OCI-LY7 (cell line): Measurements from ENCODE around the gene TIGD3. TPM values are rescaled to one million over a fixed set of nuclear protein-coding genes. Genes with fewer than 3 reads are reported as not detected.

Experiments
- BruUV-seq: library from RNA; stranded (reverse); fragments of 400-500 nt; replicated peaks from 2 replicates; lab custom pipeline; 2021; lab: Mats Ljungman, UMichigan
- CTCF ChIA-PET: fragments of 300-600 bp; sonication (Branson Sonifier 250); formaldehyde crosslinking; loops from one replicate; lab custom pipeline; 2022; ENCODE audit warnings: antibody characterized with exemption; ENCODE audit not compliant: unreplicated experiment; lab: Charles Lee
- POLR2A ChIA-PET: fragments of 300-600 bp; sonication (Branson Sonifier 250); formaldehyde crosslinking; loops from one replicate; lab custom pipeline; 2022; ENCODE audit warnings: antibody characterized with exemption; lab: Charles Lee
- DNase-seq: peaks from one replicate; pipeline ENCODE4 v3.0.0-alpha.2; 2015; ENCODE audit warnings: low spot score
- H2AFZ ChIP-seq: fragments of 200-600 bp; sonication (generic), shearing (Covaris generic); 2 replicates; pipeline ENCODE4 v1.6.1; 2014; ENCODE audit warnings: mild to moderate bottlenecking, antibody characterized with exemption, low read length, moderate library complexity
- H3K27ac ChIP-seq: fragments of 200-600 bp; sonication (generic); 2 replicates; pipeline ENCODE4 v1.5.1; 2014; ENCODE audit warnings: mixed run types, low read depth, mild to moderate bottlenecking, moderate library complexity, low read length, inconsistent platforms; ENCODE audit not compliant: poor library complexity, severe bottlenecking
- H3K36me3 ChIP-seq: fragments of 200-600 bp; sonication (generic); 2 replicates; pipeline ENCODE4 v1.6.1; 2014; ENCODE audit warnings: mild to moderate bottlenecking, antibody characterized with exemption, low read length, moderate library complexity, mixed read lengths; ENCODE audit not compliant: insufficient read depth
- H3K4me1 ChIP-seq: fragments of 200-600 bp; sonication (generic); 2 replicates; pipeline ENCODE4 v1.5.1; 2014; ENCODE audit warnings: mild to moderate bottlenecking, low read length; ENCODE audit not compliant: insufficient read depth, poor library complexity, severe bottlenecking
- H3K4me2 ChIP-seq: fragments of 200-600 bp; sonication (generic); 2 replicates; pipeline ENCODE4 v1.6.1; 2014; ENCODE audit warnings: mild to moderate bottlenecking, low read length
- H3K4me3 ChIP-seq: fragments of 200-600 bp; sonication (generic); 2 replicates; pipeline ENCODE4 v1.5.1; 2014; ENCODE audit warnings: mild to moderate bottlenecking, low read depth, low read length; ENCODE audit not compliant: poor library complexity, severe bottlenecking
- H3K79me2 ChIP-seq: fragments of 200-600 bp; sonication (generic); 2 replicates; pipeline ENCODE4 v1.6.1; 2016; ENCODE audit warnings: low read depth, mild to moderate bottlenecking, low read length, moderate library complexity, mixed read lengths; ENCODE audit not compliant: insufficient read depth
- H3K9me2 ChIP-seq: fragments of 200-600 bp; sonication (generic); 2 replicates; pipeline ENCODE4 v1.6.1; 2016; ENCODE audit warnings: mild to moderate bottlenecking, low read length, mixed read lengths; ENCODE audit not compliant: insufficient read depth
- H3K9me3 ChIP-seq: fragments of 200-600 bp; sonication (generic); 2 replicates; pipeline ENCODE4 v1.6.1; 2014; ENCODE audit warnings: mild to moderate bottlenecking, mixed run types, low read length, mixed read lengths
- H4K20me1 ChIP-seq: fragments of 200-600 bp; sonication (generic); 2 replicates; pipeline ENCODE4 v1.6.1; 2014; ENCODE audit warnings: mild to moderate bottlenecking, antibody characterized with exemption, low read length, moderate library complexity, mixed read lengths; ENCODE audit not compliant: insufficient read depth
- EZH2phosphoT487 ChIP-seq: fragments of 200-600 bp; sonication (generic); IDR thresholded peaks from 2 replicates; pipeline ENCODE4 v1.6.1; 2018; ENCODE audit warnings: low read depth, borderline replicate concordance, mild to moderate bottlenecking, mixed run types, antibody characterized with exemption, low read length, moderate library complexity, mixed read lengths
- intact Hi-C: fragments of 100-400 bp; cut with micrococcal nuclease; formaldehyde crosslinking; loops from one replicate; pipeline ENCODE4 v1.10.0; 2022; ENCODE audit not compliant: unreplicated experiment
- total RNA-seq, 2 experiments: library from RNA; depleted of rRNA in 1 of 2; stranded (reverse); fragments of >200 nt in 1 of 2; shearing (Covaris generic) in 1 of 2; gene quantifications; 2 replicates each; pipeline ENCODE4 v1.2.3, GENCODE V29; 2014 to 2022
- TF ChIP-seq, protein P1 (sequence below): fragments of 200-600 bp; sonication (generic); conservative IDR thresholded peaks from 2 replicates; pipeline ENCODE4 v1.5.1; 2014; ENCODE audit warnings: mild to moderate bottlenecking, antibody characterized with exemption, low read length, moderate library complexity, mixed read lengths

Gene TIGD3
- total RNA-seq, 2 experiments from 2014 or later, result 2.0 to 2.7 TPM

DNA sequence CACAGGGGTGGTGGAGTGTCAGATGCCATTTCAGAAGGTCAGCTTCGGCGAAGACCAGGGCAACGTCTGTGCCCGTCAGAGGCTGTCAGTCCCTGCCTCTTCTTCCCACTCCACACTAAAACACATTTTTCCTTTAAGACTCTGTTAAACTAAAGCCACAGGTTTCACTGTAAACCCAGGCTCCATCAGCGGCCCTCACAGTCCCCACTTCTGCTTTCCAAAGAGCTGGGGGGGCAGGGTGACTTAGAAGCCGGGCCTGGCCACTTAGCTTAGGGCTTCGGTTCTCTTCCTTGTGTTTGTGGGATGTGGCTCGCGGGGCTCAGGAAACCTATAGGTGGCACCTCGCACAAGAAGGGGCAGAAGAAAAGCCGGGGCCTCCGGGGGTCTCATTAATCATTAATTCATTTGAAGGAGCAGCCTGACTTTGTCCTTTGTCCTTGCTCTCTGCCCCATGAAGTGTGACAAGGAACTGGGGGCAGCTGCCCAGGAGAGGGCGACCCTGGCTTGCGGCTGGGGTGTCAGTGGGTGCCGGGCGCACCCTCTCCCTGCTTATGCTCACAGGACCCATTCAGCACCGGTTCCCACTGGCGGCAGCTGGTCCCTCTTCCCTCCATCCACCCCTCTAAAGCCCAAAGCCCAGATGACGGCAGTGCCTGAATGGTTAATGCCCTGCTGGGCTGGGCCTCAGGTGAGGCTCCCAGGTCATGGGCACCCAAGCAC lies 23.8 kb downstream of the TIGD3 start:
- Histone ChIP-seq H3K4me3 (no peak overlapping the region), H3K4me1 (peaks cover 33% of the 10 kb centered on the region), H2AFZ (no peak overlapping the region), H3K79me2 (no peaks in the 10 kb centered on the region), H4K20me1 (no peaks in the 10 kb centered on the region), H3K9me2 (no peaks in the 10 kb centered on the region), H3K36me3 (no peaks in the 10 kb centered on the region), H3K27ac (no peak overlapping the region), H3K9me3 (no peaks in the 10 kb centered on the region), H3K4me2 (peak overlapping the region; percentile 9; the same call in 1 of the 2 replicates)
- DNase-seq, result peak; percentile 28
- CTCF ChIA-PET, result interaction anchor here (1.0 kb wide), 1 partner anchor 38 kb away, joined by 3 read pairs; no protein-coding TSS in a partner anchor
- no TSS peak for BruUV-seq
- intact Hi-C loops, result loop anchor here (1.0 kb wide), 1 partner anchor 12 kb away; no protein-coding TSS in a partner anchor
- TF ChIP-seq, protein P1, sequence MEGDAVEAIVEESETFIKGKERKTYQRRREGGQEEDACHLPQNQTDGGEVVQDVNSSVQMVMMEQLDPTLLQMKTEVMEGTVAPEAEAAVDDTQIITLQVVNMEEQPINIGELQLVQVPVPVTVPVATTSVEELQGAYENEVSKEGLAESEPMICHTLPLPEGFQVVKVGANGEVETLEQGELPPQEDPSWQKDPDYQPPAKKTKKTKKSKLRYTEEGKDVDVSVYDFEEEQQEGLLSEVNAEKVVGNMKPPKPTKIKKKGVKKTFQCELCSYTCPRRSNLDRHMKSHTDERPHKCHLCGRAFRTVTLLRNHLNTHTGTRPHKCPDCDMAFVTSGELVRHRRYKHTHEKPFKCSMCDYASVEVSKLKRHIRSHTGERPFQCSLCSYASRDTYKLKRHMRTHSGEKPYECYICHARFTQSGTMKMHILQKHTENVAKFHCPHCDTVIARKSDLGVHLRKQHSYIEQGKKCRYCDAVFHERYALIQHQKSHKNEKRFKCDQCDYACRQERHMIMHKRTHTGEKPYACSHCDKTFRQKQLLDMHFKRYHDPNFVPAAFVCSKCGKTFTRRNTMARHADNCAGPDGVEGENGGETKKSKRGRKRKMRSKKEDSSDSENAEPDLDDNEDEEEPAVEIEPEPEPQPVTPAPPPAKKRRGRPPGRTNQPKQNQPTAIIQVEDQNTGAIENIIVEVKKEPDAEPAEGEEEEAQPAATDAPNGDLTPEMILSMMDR, result peak; percentile 59
- no peak for TF ChIP-seq EZH2phosphoT487
- POLR2A ChIA-PET, result interaction anchor here (0.6 to 1.3 kb wide), 3 partner anchors 39 to 128 kb away, joined by 3 read pairs; no protein-coding TSS in a partner anchor

DNA sequence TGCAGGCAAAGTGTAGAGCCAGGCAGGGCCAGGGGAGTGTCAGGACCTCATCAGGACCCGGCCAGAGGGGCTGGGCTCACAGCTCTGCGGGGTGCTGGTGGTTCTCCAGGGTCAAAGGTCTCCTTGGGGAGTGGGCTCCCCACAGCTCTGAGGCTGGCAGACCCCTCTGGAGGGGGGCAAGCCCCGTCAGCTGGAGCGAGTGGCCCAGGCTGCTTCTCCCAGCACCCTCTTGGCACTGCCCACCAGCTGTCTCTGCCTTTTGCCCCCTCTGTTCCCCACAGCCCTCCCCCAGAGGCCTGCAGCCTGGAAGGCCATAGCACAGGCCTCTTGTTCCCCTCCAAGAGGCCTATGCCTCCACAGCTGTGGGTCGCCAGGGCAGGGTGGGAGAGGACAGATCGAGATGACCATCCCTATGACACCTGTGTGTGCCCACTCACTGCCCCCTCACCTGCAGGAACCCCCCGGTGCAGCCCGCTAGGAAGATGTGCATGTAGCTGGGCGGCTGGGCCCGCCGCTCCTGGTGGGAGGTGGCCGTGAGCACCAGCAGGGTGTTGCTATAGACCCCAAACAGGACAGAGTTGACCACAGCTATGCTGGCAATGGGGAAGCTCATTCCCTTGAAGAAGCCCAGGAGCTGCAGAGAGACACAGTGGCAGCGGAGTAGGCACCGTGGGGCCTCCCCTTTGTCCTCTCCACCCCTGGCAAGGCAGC lies 24.5 kb downstream of the TIGD3 start:
- POLR2A ChIA-PET, result interaction anchor here (1.1 kb wide), 1 partner anchor 127 kb away, joined by 3 read pairs; no protein-coding TSS in a partner anchor
- Histone ChIP-seq H3K27ac (no peak overlapping the region), H3K9me3 (no peaks in the 10 kb centered on the region), H3K36me3 (no peaks in the 10 kb centered on the region), H3K4me2 (no peak overlapping the region), H3K79me2 (no peaks in the 10 kb centered on the region), H3K9me2 (no peaks in the 10 kb centered on the region), H4K20me1 (no peaks in the 10 kb centered on the region), H2AFZ (no peak overlapping the region), H3K4me3 (no peak overlapping the region), H3K4me1 (peaks cover 36% of the 10 kb centered on the region)
- no TSS peak for BruUV-seq
- intact Hi-C loops, result loop anchor here (1.0 kb wide), 1 partner anchor 13 kb away; no protein-coding TSS in a partner anchor
- DNase-seq, result no peak
- no peak for TF ChIP-seq EZH2phosphoT487
- TF ChIP-seq, protein P1, result no peak
- CTCF ChIA-PET, result interaction anchor here (0.5 to 1.0 kb wide), 2 partner anchors 38 to 108 kb away, joined by 3 read pairs; no protein-coding TSS in a partner anchor
